Right lobe of liver (tissue), 4 donors: ENCODE data around the gene DAAM1.

ENCODE experiments used
- POLR2A ChIP-seq: fragments of 450-650 bp; IDR thresholded peaks from one replicate; pipeline ENCODE4 v1.6.1; 2017; ENCODE audit warnings: antibody characterized with exemption, mild to moderate bottlenecking
- TF ChIP-seq, protein P1 (sequence below), 4 donors: fragments of 200-600 bp in 3 of 4; fragments of 450-650 bp in 1 of 4; IDR thresholded peaks; one replicate each; pipeline versions ENCODE4 v1.5.1 to v1.8.0; 2016 to 2022; ENCODE audit warnings: antibody characterized with exemption in 4 of 4, mild to moderate bottlenecking in 2 of 4
- donor health status: DM: no; HTN: no; CAD: no.
- donor health status: DM: no; HTN: no; CAD: no.
- donor health status: DM: no; HTN: yes; CAD: no.

DNA sequence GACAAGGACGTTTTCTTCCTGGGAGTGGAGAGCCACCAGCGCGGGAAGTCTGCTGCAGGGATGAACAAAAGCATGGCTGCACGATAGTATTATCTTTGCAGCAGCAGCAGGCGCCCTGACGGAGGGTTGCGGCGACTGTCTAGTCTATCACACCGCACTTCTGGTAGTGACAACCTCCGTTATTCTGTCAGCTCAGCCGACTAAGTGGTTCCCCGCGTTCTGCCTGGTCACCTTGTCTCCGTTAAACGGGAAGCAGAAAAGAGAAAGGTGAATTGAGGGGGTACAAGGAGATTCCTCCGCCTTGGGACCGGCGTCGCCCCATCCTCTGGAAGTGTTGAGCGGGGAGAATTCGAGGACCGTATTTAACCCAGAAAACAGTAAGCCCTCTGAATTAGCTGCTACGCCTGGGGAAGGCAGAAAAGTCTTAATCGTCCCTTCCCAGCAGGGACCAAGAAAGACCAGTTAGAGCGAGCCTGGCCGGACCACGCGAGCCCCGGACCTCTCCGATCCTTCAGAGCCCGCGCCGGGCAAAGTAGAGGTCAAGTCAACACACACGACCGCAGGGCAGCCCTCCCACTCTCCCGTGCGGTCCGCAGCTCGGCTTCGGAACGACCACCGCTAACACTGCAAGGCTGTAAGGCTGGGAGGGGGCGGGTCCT is 536 bp upstream of the DAAM1 start:
- TF ChIP-seq, protein P1, sequence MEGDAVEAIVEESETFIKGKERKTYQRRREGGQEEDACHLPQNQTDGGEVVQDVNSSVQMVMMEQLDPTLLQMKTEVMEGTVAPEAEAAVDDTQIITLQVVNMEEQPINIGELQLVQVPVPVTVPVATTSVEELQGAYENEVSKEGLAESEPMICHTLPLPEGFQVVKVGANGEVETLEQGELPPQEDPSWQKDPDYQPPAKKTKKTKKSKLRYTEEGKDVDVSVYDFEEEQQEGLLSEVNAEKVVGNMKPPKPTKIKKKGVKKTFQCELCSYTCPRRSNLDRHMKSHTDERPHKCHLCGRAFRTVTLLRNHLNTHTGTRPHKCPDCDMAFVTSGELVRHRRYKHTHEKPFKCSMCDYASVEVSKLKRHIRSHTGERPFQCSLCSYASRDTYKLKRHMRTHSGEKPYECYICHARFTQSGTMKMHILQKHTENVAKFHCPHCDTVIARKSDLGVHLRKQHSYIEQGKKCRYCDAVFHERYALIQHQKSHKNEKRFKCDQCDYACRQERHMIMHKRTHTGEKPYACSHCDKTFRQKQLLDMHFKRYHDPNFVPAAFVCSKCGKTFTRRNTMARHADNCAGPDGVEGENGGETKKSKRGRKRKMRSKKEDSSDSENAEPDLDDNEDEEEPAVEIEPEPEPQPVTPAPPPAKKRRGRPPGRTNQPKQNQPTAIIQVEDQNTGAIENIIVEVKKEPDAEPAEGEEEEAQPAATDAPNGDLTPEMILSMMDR (IDR thresholded peaks at IDR 0.05) = no peak
- no peak for TF ChIP-seq POLR2A
